Activated CD8-positive, alpha-beta memory T cell treated with anti-CD3 and anti-CD28 coated beads, Interleukin-2, amount 50 U/mL, for 1 hour (primary cell): ENCODE results near the gene STXBP5L.
"Not testable (repeated sequence)": the region's sequence is repeated elsewhere in the genome, so short reads cannot be mapped to it uniquely, and the experiment has no call there.

Experiments
- DNase-seq: peaks from one replicate; pipeline ENCODE4 v3.0.0-alpha.2; 2020; ENCODE audit errors: extremely low read depth

The STXBP5L gene

GRCh38 chr3:120908030-120908794, at the start of gene STXBP5L:
STXBP5L (plus strand) TSS chr3:120908205; CDS start chr3:120909579, 1,374 bp downstream.
- no peak for DNase-seq

- no peak for DNase-seq
Observed at GRCh38 chr3:120858521-120858920, 49.5 kb upstream of the STXBP5L start.

- no peak for DNase-seq
Observed at GRCh38 chr3:120864541-120864940, 43.5 kb upstream of the STXBP5L start.

GRCh38 chr3:120875507-120875906, 32.5 kb upstream of the STXBP5L start:
- DNase-seq = no peak

GRCh38 chr3:120875989-120876388, 32.0 kb upstream of the STXBP5L start:
- no peak for DNase-seq

- DNase-seq = no peak
Observed at GRCh38 chr3:120879411-120879810, 28.6 kb upstream of the STXBP5L start.

- no peak for DNase-seq
Observed at GRCh38 chr3:120892921-120893320, 15.1 kb upstream of the STXBP5L start.

GRCh38 chr3:120894316-120895057, 13.5 kb upstream of the STXBP5L start:
- DNase-seq = no peak

- not testable (repeated sequence) for DNase-seq
Observed at GRCh38 chr3:120901716-120902115, 6.3 kb upstream of the STXBP5L start.

- DNase-seq = no peak
Observed at GRCh38 chr3:120903221-120903620, 4.8 kb upstream of the STXBP5L start.

- no peak for DNase-seq
Observed at GRCh38 chr3:120907659-120908029, 361 bp upstream of the STXBP5L start.

GRCh38 chr3:120908795-120909601, 993 bp downstream of the STXBP5L start:
- DNase-seq = no peak

GRCh38 chr3:120909602-120909878, 1.5 kb downstream of the STXBP5L start:
- DNase-seq = no peak

- DNase-seq = no peak
Observed at GRCh38 chr3:120926146-120926545, 18.1 kb downstream of the STXBP5L start.

- no peak for DNase-seq
Observed at GRCh38 chr3:120928991-120929390, 21.0 kb downstream of the STXBP5L start.

- DNase-seq = no peak
Observed at GRCh38 chr3:120931593-120931992, 23.6 kb downstream of the STXBP5L start.

GRCh38 chr3:120956143-120956542, 48.1 kb downstream of the STXBP5L start:
- DNase-seq = no peak

GRCh38 chr3:120982608-120983320, 74.8 kb downstream of the STXBP5L start:
- no peak for DNase-seq

GRCh38 chr3:120983321-120983665, 75.3 kb downstream of the STXBP5L start:
- DNase-seq = no peak

GRCh38 chr3:120983841-120984240, 75.8 kb downstream of the STXBP5L start:
- DNase-seq = no peak

- DNase-seq = no peak
Observed at GRCh38 chr3:120985242-120985641, 77.2 kb downstream of the STXBP5L start.

- DNase-seq = no peak
Observed at GRCh38 chr3:120988994-120989393, 81.0 kb downstream of the STXBP5L start.
